WTC11 (cell line): ENCODE measurements around the gene FOXL2NB. TPM values are rescaled to one million over a fixed set of nuclear protein-coding genes. Genes with fewer than 3 reads are reported as not detected.

Experiments
- ATAC-seq: fragments of 200-7000 bp; cut with Tn5 transposase; 2 replicates; pipeline ENCODE4 v1.10.0; 2021; ENCODE audit warnings: mild to moderate bottlenecking, moderate library complexity
- CTCF ChIA-PET: fragments of 300-600 bp; sonication (Branson Sonifier 250); formaldehyde crosslinking; loops from one replicate; lab custom pipeline; 2021; ENCODE audit warnings: antibody characterized with exemption; lab: Charles Lee
- POLR2A ChIA-PET: fragments of 350-600 bp; sonication (Branson Sonifier 250); formaldehyde crosslinking; loops from one replicate; lab custom pipeline; 2021; ENCODE audit warnings: antibody characterized with exemption; lab: Charles Lee
- DNase-seq: peaks from one replicate; pipeline ENCODE4 v3.0.0; 2021; ENCODE audit warnings: low spot score
- H3K27ac Mint-ChIP-seq: 2 replicates; pipeline ENCODE4 v1.8.0; 2021; ENCODE audit warnings: mixed read lengths
- H3K27me3 Mint-ChIP-seq: 2 replicates; pipeline ENCODE4 v1.8.0; 2021; ENCODE audit warnings: low read depth, mild to moderate bottlenecking, moderate library complexity, mixed read lengths
- H3K36me3 Mint-ChIP-seq: 2 replicates; pipeline ENCODE4 v1.8.0; 2021; ENCODE audit warnings: mixed read lengths
- H3K4me1 Mint-ChIP-seq: 2 replicates; pipeline ENCODE4 v1.8.0; 2022; ENCODE audit warnings: mixed read lengths
- H3K4me3 Mint-ChIP-seq: 2 replicates; pipeline ENCODE4 v1.8.0; 2021; ENCODE audit warnings: mild to moderate bottlenecking, moderate library complexity, mixed read lengths
- H3K9me3 Mint-ChIP-seq: 2 replicates; pipeline ENCODE4 v1.8.0; 2021; ENCODE audit warnings: mixed read lengths
- ATF1 ChIP-seq: sonication (generic); formaldehyde crosslinking; IDR thresholded peaks from 2 replicates; pipeline ENCODE4 v1.8.1; 2023; ENCODE audit warnings: mild to moderate bottlenecking, moderate library complexity, missing genetic modification reagents
- CREB1 ChIP-seq: sonication (generic); formaldehyde crosslinking; IDR thresholded peaks from 2 replicates; pipeline ENCODE4 v1.8.0; 2023; ENCODE audit warnings: mild to moderate bottlenecking, missing genetic modification reagents
- CREM ChIP-seq: sonication (generic); formaldehyde crosslinking; IDR thresholded peaks from 2 replicates; pipeline ENCODE4 v1.8.1; 2022; ENCODE audit warnings: mild to moderate bottlenecking, missing genetic modification reagents, moderate library complexity
- GRHL2 ChIP-seq: fragments of 250-450 bp; sonication (Bioruptor Pico); IDR thresholded peaks from 2 replicates; pipeline ENCODE4 v1.8.0; 2022; ENCODE audit warnings: mild to moderate bottlenecking, moderate library complexity; ENCODE audit not compliant: insufficient replicate concordance, severe bottlenecking
- GTF2I ChIP-seq: fragments of 250-450 bp; sonication (Bioruptor Pico); conservative IDR thresholded peaks from 2 replicates; pipeline ENCODE4 v1.4.0; 2021; ENCODE audit warnings: mild to moderate bottlenecking
- IRF2 ChIP-seq: sonication (generic); formaldehyde crosslinking; IDR thresholded peaks from 2 replicates; pipeline ENCODE4 v1.8.0; 2022; ENCODE audit warnings: low read depth, missing genetic modification reagents, borderline replicate concordance
- OVOL2 ChIP-seq: fragments of 250-450 bp; sonication (Bioruptor Pico); IDR thresholded peaks from 2 replicates; pipeline ENCODE4 v1.9.0; 2021; ENCODE audit warnings: mild to moderate bottlenecking, borderline replicate concordance
- PRRX2 ChIP-seq: fragments of 250-450 bp; sonication (Bioruptor Pico); IDR thresholded peaks from 2 replicates; pipeline ENCODE4 v1.8.0; 2021; ENCODE audit warnings: mild to moderate bottlenecking
- SMAD3 ChIP-seq: sonication (generic); formaldehyde crosslinking; IDR thresholded peaks from 2 replicates; pipeline ENCODE4 v1.8.0; 2022; ENCODE audit warnings: missing genetic modification reagents, mild to moderate bottlenecking, borderline replicate concordance
- TP53 ChIP-seq: sonication (generic); formaldehyde crosslinking; IDR thresholded peaks from 2 replicates; pipeline ENCODE4 v1.8.1; 2023; ENCODE audit warnings: mild to moderate bottlenecking, missing genetic modification reagents
- ZNF396 ChIP-seq: fragments of 250-450 bp; sonication (Bioruptor Pico); IDR thresholded peaks from 2 replicates; pipeline ENCODE4 v1.8.0; 2021; ENCODE audit warnings: mild to moderate bottlenecking, moderate library complexity, borderline replicate concordance
- total RNA-seq: library from RNA; stranded (reverse); gene quantifications from 3 replicates; pipeline ENCODE4 v1.2.3, GENCODE V29; 2021
- TF ChIP-seq, protein P1 (sequence below): sonication (generic); formaldehyde crosslinking; conservative IDR thresholded peaks from 2 replicates; pipeline ENCODE4 v1.8.1; 2022; ENCODE audit warnings: mild to moderate bottlenecking, missing genetic modification reagents
- TF ChIP-seq, protein P2 (sequence below): fragments of 250-450 bp; sonication (Bioruptor Pico); IDR thresholded peaks from 2 replicates; pipeline ENCODE4 v2.1.2; 2022; ENCODE audit warnings: mild to moderate bottlenecking, moderate library complexity
- TF ChIP-seq, protein P3 (sequence below): sonication (generic); formaldehyde crosslinking; IDR thresholded peaks from 2 replicates; pipeline ENCODE4 v1.8.1; 2022; ENCODE audit warnings: missing genetic modification reagents, borderline replicate concordance
- TF ChIP-seq, protein P4 (sequence below): sonication (generic); formaldehyde crosslinking; IDR thresholded peaks from 2 replicates; pipeline ENCODE4 v1.8.1; 2023; ENCODE audit warnings: mild to moderate bottlenecking, missing genetic modification reagents, borderline replicate concordance
- TF ChIP-seq, protein P5 (sequence below): sonication (generic); formaldehyde crosslinking; IDR thresholded peaks from 2 replicates; pipeline ENCODE4 v1.8.0; 2023; ENCODE audit warnings: mild to moderate bottlenecking, missing genetic modification reagents
- TF ChIP-seq, protein P6 (sequence below): sonication (generic); formaldehyde crosslinking; IDR thresholded peaks from 2 replicates; pipeline ENCODE4 v1.8.1; 2022; ENCODE audit warnings: low read depth, mild to moderate bottlenecking, moderate library complexity, missing genetic modification reagents, borderline replicate concordance
- TF ChIP-seq, protein P7 (sequence below): sonication (generic); formaldehyde crosslinking; IDR thresholded peaks from 2 replicates; pipeline ENCODE4 v1.8.0; 2022; ENCODE audit warnings: mild to moderate bottlenecking, missing genetic modification reagents

The FOXL2NB gene
- total RNA-seq, 1 experiment from 2014 or later: 5.1 TPM

DNA sequence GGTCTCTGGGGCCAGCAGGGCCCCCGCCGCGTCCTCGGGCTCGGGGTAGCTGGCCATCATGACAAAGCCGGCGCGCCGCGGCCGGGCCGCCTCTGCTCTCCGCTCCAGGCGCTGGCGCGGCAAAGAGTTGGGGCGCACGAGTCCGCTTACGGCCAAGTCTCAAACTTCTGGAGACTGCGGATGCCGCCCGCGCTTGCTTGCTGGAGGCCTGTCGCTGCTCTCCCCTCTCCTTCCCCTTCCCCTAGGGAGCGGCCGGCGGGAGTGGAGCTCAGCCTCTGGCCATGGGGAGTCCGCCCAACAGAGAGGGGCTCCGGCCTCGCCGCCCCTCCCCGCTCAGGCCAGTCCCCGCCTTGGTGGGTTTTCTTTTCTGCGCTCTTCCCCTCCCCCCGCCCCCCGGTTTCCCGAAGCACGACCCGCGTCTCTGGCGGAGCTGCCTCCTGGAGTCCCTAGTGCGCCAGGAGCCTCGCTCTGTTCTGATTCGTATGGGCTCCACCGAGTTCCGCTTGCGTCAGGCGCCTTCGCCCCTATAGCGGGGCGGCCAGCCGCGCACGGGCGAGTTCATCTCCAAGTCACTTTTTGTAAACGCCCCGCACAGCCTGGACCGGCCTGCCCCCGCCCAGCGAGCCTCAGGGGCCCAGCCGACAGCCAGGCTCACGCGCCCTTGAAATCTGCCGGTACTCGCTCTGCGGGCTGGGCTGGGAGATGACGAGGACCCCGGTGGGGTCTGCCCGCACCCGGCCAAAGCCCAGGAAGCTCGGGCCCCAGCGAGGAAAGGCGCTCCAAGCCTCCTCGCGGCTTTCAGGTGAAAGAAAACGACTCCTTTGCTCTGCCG lies at the start of gene FOXL2NB, which contains the start of gene FOXL2 (continued):
- no peak for TF ChIP-seq IRF2
- TF ChIP-seq, protein P1, sequence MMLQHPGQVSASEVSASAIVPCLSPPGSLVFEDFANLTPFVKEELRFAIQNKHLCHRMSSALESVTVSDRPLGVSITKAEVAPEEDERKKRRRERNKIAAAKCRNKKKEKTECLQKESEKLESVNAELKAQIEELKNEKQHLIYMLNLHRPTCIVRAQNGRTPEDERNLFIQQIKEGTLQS (CRISPR knock-in tag): no peak
- TF ChIP-seq TP53 (CRISPR knock-in tag): 0 out of 2 replicates have a peak, but pooled peaks have one; percentile 25
- TF ChIP-seq, protein P2, sequence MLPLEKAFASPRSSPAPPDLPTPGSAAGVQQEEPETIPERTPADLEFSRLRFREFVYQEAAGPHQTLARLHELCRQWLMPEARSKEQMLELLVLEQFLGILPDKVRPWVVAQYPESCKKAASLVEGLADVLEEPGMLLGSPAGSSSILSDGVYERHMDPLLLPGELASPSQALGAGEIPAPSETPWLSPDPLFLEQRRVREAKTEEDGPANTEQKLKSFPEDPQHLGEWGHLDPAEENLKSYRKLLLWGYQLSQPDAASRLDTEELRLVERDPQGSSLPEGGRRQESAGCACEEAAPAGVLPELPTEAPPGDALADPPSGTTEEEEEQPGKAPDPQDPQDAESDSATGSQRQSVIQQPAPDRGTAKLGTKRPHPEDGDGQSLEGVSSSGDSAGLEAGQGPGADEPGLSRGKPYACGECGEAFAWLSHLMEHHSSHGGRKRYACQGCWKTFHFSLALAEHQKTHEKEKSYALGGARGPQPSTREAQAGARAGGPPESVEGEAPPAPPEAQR (CRISPR knock-in tag): no peak
- no peak for TF ChIP-seq ZNF396
- no peak for TF ChIP-seq OVOL2 (CRISPR knock-in tag)
- TF ChIP-seq, protein P3, sequence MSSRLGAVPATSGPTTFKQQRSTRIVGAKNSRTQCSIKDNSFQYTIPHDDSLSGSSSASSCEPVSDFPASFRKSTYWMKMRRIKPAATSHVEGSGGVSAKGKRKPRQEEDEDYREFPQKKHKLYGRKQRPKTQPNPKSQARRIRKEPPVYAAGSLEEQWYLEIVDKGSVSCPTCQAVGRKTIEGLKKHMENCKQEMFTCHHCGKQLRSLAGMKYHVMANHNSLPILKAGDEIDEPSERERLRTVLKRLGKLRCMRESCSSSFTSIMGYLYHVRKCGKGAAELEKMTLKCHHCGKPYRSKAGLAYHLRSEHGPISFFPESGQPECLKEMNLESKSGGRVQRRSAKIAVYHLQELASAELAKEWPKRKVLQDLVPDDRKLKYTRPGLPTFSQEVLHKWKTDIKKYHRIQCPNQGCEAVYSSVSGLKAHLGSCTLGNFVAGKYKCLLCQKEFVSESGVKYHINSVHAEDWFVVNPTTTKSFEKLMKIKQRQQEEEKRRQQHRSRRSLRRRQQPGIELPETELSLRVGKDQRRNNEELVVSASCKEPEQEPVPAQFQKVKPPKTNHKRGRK (CRISPR knock-in tag): no peak
- no peak for TF ChIP-seq CREB1 (CRISPR knock-in tag)
- TF ChIP-seq, protein P4, sequence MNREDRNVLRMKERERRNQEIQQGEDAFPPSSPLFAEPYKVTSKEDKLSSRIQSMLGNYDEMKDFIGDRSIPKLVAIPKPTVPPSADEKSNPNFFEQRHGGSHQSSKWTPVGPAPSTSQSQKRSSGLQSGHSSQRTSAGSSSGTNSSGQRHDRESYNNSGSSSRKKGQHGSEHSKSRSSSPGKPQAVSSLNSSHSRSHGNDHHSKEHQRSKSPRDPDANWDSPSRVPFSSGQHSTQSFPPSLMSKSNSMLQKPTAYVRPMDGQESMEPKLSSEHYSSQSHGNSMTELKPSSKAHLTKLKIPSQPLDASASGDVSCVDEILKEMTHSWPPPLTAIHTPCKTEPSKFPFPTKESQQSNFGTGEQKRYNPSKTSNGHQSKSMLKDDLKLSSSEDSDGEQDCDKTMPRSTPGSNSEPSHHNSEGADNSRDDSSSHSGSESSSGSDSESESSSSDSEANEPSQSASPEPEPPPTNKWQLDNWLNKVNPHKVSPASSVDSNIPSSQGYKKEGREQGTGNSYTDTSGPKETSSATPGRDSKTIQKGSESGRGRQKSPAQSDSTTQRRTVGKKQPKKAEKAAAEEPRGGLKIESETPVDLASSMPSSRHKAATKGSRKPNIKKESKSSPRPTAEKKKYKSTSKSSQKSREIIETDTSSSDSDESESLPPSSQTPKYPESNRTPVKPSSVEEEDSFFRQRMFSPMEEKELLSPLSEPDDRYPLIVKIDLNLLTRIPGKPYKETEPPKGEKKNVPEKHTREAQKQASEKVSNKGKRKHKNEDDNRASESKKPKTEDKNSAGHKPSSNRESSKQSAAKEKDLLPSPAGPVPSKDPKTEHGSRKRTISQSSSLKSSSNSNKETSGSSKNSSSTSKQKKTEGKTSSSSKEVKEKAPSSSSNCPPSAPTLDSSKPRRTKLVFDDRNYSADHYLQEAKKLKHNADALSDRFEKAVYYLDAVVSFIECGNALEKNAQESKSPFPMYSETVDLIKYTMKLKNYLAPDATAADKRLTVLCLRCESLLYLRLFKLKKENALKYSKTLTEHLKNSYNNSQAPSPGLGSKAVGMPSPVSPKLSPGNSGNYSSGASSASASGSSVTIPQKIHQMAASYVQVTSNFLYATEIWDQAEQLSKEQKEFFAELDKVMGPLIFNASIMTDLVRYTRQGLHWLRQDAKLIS: 0 out of 2 replicates have a peak, but pooled peaks have one; percentile 25
- TF ChIP-seq, protein P5, sequence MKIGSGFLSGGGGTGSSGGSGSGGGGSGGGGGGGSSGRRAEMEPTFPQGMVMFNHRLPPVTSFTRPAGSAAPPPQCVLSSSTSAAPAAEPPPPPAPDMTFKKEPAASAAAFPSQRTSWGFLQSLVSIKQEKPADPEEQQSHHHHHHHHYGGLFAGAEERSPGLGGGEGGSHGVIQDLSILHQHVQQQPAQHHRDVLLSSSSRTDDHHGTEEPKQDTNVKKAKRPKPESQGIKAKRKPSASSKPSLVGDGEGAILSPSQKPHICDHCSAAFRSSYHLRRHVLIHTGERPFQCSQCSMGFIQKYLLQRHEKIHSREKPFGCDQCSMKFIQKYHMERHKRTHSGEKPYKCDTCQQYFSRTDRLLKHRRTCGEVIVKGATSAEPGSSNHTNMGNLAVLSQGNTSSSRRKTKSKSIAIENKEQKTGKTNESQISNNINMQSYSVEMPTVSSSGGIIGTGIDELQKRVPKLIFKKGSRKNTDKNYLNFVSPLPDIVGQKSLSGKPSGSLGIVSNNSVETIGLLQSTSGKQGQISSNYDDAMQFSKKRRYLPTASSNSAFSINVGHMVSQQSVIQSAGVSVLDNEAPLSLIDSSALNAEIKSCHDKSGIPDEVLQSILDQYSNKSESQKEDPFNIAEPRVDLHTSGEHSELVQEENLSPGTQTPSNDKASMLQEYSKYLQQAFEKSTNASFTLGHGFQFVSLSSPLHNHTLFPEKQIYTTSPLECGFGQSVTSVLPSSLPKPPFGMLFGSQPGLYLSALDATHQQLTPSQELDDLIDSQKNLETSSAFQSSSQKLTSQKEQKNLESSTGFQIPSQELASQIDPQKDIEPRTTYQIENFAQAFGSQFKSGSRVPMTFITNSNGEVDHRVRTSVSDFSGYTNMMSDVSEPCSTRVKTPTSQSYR (CRISPR knock-in tag): 0 out of 2 replicates have a peak, but pooled peaks have one; percentile 15
- no peak for TF ChIP-seq ATF1 (CRISPR knock-in tag)
- TF ChIP-seq, protein P6, sequence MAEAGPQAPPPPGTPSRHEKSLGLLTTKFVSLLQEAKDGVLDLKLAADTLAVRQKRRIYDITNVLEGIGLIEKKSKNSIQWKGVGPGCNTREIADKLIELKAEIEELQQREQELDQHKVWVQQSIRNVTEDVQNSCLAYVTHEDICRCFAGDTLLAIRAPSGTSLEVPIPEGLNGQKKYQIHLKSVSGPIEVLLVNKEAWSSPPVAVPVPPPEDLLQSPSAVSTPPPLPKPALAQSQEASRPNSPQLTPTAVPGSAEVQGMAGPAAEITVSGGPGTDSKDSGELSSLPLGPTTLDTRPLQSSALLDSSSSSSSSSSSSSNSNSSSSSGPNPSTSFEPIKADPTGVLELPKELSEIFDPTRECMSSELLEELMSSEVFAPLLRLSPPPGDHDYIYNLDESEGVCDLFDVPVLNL: 0 out of 2 replicates have a peak, but pooled peaks have one; percentile 17

DNA sequence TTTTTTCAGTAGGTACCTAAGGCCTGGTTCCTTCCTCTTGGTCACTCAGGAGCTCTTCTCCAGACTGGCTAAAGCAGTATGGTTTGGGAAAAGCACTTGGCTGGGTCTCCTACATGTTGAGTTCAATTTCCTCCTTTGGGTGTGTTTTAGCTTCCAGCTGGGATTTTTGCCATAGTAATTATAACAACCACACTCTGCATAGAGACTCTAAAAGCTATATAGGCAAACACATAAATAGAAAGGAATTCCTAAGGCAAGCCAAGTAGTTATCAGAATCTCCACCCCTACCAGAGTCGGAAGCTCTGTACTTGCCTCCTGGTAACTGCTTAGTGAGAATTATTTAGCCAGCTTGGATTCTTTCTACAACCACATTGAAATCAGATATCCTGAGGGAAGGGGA lies 48.7 kb upstream of the FOXL2NB start:
- H3K27me3 Mint-ChIP-seq: no peaks in the 10 kb centered on the region; the same call in 1 of the 2 replicates
- ATAC-seq: no peak
- H3K36me3 Mint-ChIP-seq: no peaks in the 10 kb centered on the region
- no peak for DNase-seq
- H3K4me3 Mint-ChIP-seq: no peak overlapping the region
- H3K9me3 Mint-ChIP-seq: no peaks in the 10 kb centered on the region
- H3K27ac Mint-ChIP-seq: no peak overlapping the region
- ChIA-PET POLR2A (no interaction called here), CTCF (interaction anchor here (1.0 to 5.1 kb wide), 5 partner anchors 17 to 304 kb away, joined by 3 to 49 read pairs (median 5); no protein-coding TSS in a partner anchor)
- no peaks in the 10 kb centered on the region for H3K4me1 Mint-ChIP-seq
- TF ChIP-seq, protein P7, sequence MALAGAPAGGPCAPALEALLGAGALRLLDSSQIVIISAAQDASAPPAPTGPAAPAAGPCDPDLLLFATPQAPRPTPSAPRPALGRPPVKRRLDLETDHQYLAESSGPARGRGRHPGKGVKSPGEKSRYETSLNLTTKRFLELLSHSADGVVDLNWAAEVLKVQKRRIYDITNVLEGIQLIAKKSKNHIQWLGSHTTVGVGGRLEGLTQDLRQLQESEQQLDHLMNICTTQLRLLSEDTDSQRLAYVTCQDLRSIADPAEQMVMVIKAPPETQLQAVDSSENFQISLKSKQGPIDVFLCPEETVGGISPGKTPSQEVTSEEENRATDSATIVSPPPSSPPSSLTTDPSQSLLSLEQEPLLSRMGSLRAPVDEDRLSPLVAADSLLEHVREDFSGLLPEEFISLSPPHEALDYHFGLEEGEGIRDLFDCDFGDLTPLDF: no peak
- TF ChIP-seq PRRX2 (CRISPR knock-in tag) (no peak), GRHL2 (CRISPR knock-in tag) (no peak), CREM (CRISPR knock-in tag) (no peak), SMAD3 (no peak), GTF2I (CRISPR knock-in tag) (no peak)
